GM23338 (cell line): ENCODE data around the gene LONRF3.

Experiments used
- CTCF ChIP-seq, 2 experiments: fragments of 200-600 bp in 1 of 2; sonication (generic) in 1 of 2; conservative IDR thresholded peaks; 2 replicates each; pipeline versions ENCODE4 v1.5.1 to v1.6.1; 2016 to 2017; ENCODE audit warnings: antibody characterized with exemption in 2 of 2, low read depth in 2 of 2, mild to moderate bottlenecking in 2 of 2, moderate library complexity in 1 of 2
- EZH2 ChIP-seq: fragments of 200-600 bp; sonication (generic); IDR thresholded peaks from one replicate; pipeline ENCODE4 v1.8.0; 2017; ENCODE audit warnings: antibody characterized with exemption, mild to moderate bottlenecking, low read depth; ENCODE audit not compliant: unreplicated experiment

DNA sequence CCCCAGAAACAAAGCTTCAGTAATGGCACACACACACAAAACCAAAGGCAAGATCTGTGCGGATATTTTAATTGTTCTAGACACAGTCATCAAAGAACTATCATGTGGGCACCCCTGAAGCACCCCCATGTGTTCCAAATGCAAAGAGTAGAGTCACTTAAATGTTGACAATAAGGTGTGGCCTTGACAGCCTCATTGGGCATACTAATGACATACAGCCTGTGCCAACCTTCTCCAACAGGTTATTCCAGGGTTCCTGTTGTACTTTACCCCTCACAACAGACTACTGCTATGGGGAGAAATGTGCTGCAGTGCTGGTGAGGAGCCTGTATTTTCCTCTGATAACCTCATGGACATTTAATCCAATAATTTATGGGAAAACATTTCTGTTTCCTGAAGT, 68.6 kb downstream of the LONRF3 start:
- no peak for TF ChIP-seq EZH2
- TF ChIP-seq CTCF (conservative IDR thresholded peaks at IDR 0.05; ENCODE audit: low read depth in 2 of 2) = no peak
